ENCODE measurements around the gene BTNL9.

- TF ChIP-seq CTCF (IDR thresholded peaks at IDR 0.05) (no peak), POLR2A (IDR thresholded peaks at IDR 0.05) (no peak)
Measured at GRCh38 chr5:181059297-181060230, 19.5 kb downstream of the BTNL9 start.
